ENCODE measurements around the gene PHIP. TPM values are rescaled to one million over a fixed set of nuclear protein-coding genes. Genes with fewer than 3 reads are reported as not detected.

The PHIP gene
- total and polyA plus RNA-seq, 9 donors: 11.2 to 38.5 (median 27.3) TPM

DNA sequence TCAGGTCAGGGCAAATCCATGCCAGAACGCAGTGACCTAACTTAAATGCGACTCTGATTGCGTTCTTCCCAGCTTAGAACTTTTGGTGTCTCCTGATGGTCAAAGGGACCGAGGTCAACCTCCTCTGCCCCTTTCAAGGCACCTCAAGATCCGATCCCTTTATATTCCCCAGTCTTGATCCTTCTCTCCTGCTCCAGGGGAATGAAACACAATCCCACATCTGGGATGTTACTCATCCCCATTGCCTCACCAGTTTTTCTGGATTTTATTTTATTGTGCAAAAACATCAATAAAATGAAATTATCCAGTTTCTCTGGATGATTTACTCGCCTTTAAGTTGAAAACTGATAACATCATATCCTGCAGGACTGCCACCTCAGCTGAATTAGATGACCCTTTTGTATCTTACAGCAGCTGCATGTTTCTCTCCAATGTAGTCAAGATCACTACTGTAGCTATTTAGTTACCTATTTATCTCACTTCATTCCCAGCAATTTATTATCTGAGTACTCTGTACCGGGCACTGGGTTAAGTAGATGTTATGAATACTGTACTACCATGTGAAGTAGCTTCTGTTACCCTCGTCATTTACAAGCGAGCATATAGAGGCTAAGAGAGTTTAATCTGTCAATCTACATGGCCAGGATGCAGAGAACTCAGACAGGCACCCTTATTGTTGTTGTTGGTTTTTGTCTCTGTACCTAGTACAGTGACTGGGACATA, 166.7 kb downstream of the PHIP start:
- no peak overlapping the region for H3K27ac ChIP-seq
- no peaks in the 10 kb centered on the region for H3K36me3 ChIP-seq
- no peaks in the 10 kb centered on the region for H3K9me3 ChIP-seq
- no peak overlapping the region for H3K4me3 ChIP-seq
- 68 to 75% (median 68%) methylated on average over 9 of the region's 9 CpGs for WGBS, 3 donors
- DNase-seq: no peak
- TF ChIP-seq, protein P1, sequence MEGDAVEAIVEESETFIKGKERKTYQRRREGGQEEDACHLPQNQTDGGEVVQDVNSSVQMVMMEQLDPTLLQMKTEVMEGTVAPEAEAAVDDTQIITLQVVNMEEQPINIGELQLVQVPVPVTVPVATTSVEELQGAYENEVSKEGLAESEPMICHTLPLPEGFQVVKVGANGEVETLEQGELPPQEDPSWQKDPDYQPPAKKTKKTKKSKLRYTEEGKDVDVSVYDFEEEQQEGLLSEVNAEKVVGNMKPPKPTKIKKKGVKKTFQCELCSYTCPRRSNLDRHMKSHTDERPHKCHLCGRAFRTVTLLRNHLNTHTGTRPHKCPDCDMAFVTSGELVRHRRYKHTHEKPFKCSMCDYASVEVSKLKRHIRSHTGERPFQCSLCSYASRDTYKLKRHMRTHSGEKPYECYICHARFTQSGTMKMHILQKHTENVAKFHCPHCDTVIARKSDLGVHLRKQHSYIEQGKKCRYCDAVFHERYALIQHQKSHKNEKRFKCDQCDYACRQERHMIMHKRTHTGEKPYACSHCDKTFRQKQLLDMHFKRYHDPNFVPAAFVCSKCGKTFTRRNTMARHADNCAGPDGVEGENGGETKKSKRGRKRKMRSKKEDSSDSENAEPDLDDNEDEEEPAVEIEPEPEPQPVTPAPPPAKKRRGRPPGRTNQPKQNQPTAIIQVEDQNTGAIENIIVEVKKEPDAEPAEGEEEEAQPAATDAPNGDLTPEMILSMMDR (IDR thresholded peaks at IDR 0.05): no peak
- H3K27me3 ChIP-seq: no peaks in the 10 kb centered on the region
- H3K4me1 ChIP-seq (ENCODE audit: insufficient read depth): peaks cover 5% of the 10 kb centered on the region
- intact Hi-C loops (cut with DNase I): no loop called here

DNA sequence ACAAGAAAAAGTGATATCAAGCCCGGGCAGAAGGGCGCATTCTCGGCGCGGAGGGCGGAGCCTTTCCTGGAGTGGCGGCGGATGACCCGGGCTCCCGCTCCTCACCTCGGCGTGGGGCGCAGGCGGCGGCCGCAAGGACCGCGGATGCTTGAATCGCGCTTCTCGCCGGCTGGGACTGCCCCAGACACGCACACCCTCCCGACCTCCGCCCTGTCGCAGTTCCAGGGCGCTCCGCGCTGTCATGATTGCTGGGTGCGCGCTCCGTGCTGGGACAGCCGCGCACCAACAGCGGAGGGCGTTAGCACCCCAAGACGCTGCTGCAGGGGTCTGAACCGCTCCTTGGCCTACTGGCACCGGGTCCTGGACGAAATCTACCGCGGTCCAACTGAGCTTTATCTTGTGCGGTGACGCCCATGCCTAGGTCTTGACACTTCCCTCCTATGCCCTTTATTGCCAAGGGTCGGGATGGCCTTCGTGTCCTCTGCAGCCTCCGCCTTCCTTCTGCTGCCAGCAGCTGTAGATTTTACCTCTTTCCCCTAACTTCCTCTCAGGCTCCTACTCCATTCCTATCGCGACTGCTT, 167.4 kb downstream of the PHIP start:
- no peaks in the 10 kb centered on the region for H3K9me3 ChIP-seq
- TF ChIP-seq, protein P1 (IDR thresholded peaks at IDR 0.05): no peak
- TF ChIP-seq POLR2A (IDR thresholded peaks at IDR 0.05) (no peak), EP300 (IDR thresholded peaks at IDR 0.05) (no peak)
- peak in 1 of 5 donors; percentile 25 for DNase-seq
- H3K27ac ChIP-seq: no peak overlapping the region
- H3K4me1 ChIP-seq (ENCODE audit: insufficient read depth): peaks cover 5% of the 10 kb centered on the region
- H3K36me3 ChIP-seq: no peaks in the 10 kb centered on the region
- WGBS, 3 donors: 3 to 11% (median 5%) methylated on average over 43 to 49 of the region's 49 CpGs
- H3K27me3 ChIP-seq: no peaks in the 10 kb centered on the region
- H3K4me3 ChIP-seq: peak overlapping the region; percentile 38
- intact Hi-C loops (cut with DNase I): no loop called here

DNA sequence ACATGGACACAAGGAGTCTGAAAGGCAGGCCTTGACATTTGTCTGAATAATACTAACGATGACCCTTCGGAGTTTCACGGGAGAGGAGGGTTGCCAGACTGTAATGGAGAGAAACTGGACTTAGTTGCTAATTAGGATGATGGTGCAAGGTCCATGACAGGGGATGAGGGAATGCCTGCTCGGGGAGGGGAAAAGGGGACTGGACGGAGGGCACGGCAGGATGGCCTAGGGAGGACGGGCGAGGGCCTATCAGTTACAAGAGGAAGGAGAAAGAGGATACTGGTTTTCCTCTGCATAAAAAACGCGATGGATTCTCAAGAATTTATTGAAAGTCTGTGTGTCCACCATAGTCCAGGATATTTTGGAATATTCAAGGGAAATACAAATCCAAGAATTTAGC, 168.0 kb downstream of the PHIP start:
- 86 to 94% (median 92%) methylated on average over 10 of the region's 10 CpGs for WGBS, 3 donors
- intact Hi-C loops (cut with DNase I): no loop called here
- H3K4me3 ChIP-seq: no peak overlapping the region

DNA sequence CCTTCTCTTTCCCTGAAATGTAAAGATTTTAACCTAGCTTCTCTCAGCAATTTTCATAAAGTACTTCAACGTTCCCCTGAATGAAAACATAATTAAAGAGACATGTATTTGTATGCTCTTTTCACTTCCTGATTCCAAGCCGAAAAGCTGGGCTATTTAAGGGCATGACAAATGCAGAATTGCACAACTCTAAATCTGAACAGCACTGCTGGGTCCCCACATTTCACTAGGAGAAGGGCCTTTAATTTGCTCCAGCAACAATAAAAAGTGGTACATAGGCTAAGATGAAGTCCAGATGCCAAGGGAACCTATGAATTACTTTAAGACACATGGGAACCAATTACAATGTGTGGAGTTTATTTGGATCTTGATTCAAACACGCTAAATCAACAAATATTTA, 168.7 kb downstream of the PHIP start:
- Histone ChIP-seq H3K27ac (no peak overlapping the region), H3K4me3 (no peak overlapping the region), H3K9me3 (no peaks in the 10 kb centered on the region), H3K4me1 (ENCODE audit: insufficient read depth) (peaks cover 5% of the 10 kb centered on the region), H3K27me3 (no peaks in the 10 kb centered on the region), H3K36me3 (no peaks in the 10 kb centered on the region)
- TF ChIP-seq, protein P1 (IDR thresholded peaks at IDR 0.05): no peak
- TF ChIP-seq EP300 (IDR thresholded peaks at IDR 0.05) (no peak), POLR2A (IDR thresholded peaks at IDR 0.05) (no peak)
- WGBS, 3 donors: 46 to 56% (median 47%) methylated on average over 3 of the region's 3 CpGs
- DNase-seq: no peak
- intact Hi-C loops (cut with DNase I): no loop called here

More for the DNA sequence above, 168.0 kb downstream of the PHIP start:
- Histone ChIP-seq H3K9me3 (no peaks in the 10 kb centered on the region), H3K27ac (no peak overlapping the region), H3K27me3 (no peaks in the 10 kb centered on the region), H3K36me3 (no peaks in the 10 kb centered on the region), H3K4me1 (ENCODE audit: insufficient read depth) (peaks cover 5% of the 10 kb centered on the region)
- TF ChIP-seq, protein P1 (IDR thresholded peaks at IDR 0.05): no peak
- TF ChIP-seq POLR2A (IDR thresholded peaks at IDR 0.05): no peak
- TF ChIP-seq EP300 (IDR thresholded peaks at IDR 0.05): no peak
- DNase-seq: no peak
